Astrocyte (in vitro differentiated cells and primary cell): ENCODE measurements around the gene CABLES2. TPM values are rescaled to one million over a fixed set of nuclear protein-coding genes. Genes with fewer than 3 reads are reported as not detected.

Experiments used
- DNase-seq: peaks from one replicate; pipeline ENCODE4 v3.0.0-alpha.2; 2010; ENCODE audit warnings: low read depth
- FAIRE-seq: peaks from 2 replicates; lab custom pipeline; 2011; peaks lifted over from hg19 to GRCh38; lab: Jason Lieb, UNC
- H2AFZ ChIP-seq: 2 replicates; pipeline ENCODE4 v1.6.0; 2012; ENCODE audit warnings: low read depth, low read length, inconsistent platforms
- H3K27ac ChIP-seq: 2 replicates; pipeline ENCODE4 v1.5.1; 2011; ENCODE audit warnings: low read depth, low read length, inconsistent platforms
- H3K27me3 ChIP-seq: 2 replicates; pipeline ENCODE4 v1.6.0; 2011; ENCODE audit warnings: low read length, inconsistent platforms; ENCODE audit not compliant: insufficient read depth
- H3K36me3 ChIP-seq: 2 replicates; pipeline ENCODE4 v1.5.1; 2011; ENCODE audit warnings: low read length, inconsistent platforms; ENCODE audit not compliant: insufficient read depth
- H3K4me1 ChIP-seq: 2 replicates; pipeline ENCODE4 v1.5.1; 2011; ENCODE audit warnings: low read length, inconsistent platforms; ENCODE audit not compliant: insufficient read depth
- H3K4me2 ChIP-seq: 2 replicates; pipeline ENCODE4 v1.6.0; 2012; ENCODE audit warnings: low read length, inconsistent platforms
- H3K4me3 ChIP-seq: 2 replicates; pipeline ENCODE4 v1.5.1; 2011; ENCODE audit warnings: low read depth, mild to moderate bottlenecking, low read length, inconsistent platforms; ENCODE audit not compliant: insufficient read depth
- H3K79me2 ChIP-seq: 2 replicates; pipeline ENCODE4 v1.6.0; 2012; ENCODE audit warnings: mild to moderate bottlenecking, low read length, inconsistent platforms; ENCODE audit not compliant: insufficient read depth
- H3K9ac ChIP-seq: 2 replicates; pipeline ENCODE4 v1.6.0; 2012; ENCODE audit warnings: mild to moderate bottlenecking, low read length, inconsistent platforms
- H3K9me3 ChIP-seq: 2 replicates; pipeline ENCODE4 v1.5.1; 2012; ENCODE audit warnings: low read depth, mild to moderate bottlenecking, low read length, inconsistent platforms; ENCODE audit not compliant: insufficient read depth
- H4K20me1 ChIP-seq: 2 replicates; pipeline ENCODE4 v1.6.0; 2012; ENCODE audit warnings: low read length, inconsistent platforms; ENCODE audit not compliant: insufficient read depth
- H3K27ac Mint-ChIP-seq: one replicate; pipeline ENCODE4 v1.8.0; 2021; ENCODE audit warnings: mild to moderate bottlenecking, mixed read lengths; ENCODE audit not compliant: unreplicated experiment
- H3K27me3 Mint-ChIP-seq: one replicate; pipeline ENCODE4 v1.8.0; 2021; ENCODE audit warnings: low read depth, mixed read lengths; ENCODE audit not compliant: unreplicated experiment
- H3K36me3 Mint-ChIP-seq: one replicate; pipeline ENCODE4 v1.8.0; 2021; ENCODE audit warnings: low read depth, mixed read lengths; ENCODE audit not compliant: unreplicated experiment
- H3K4me1 Mint-ChIP-seq: one replicate; pipeline ENCODE4 v1.8.0; 2021; ENCODE audit warnings: low read depth, mixed read lengths; ENCODE audit not compliant: unreplicated experiment
- H3K4me3 Mint-ChIP-seq: one replicate; pipeline ENCODE4 v1.8.0; 2021; ENCODE audit warnings: mild to moderate bottlenecking, moderate library complexity, mixed read lengths; ENCODE audit not compliant: unreplicated experiment
- H3K9me3 Mint-ChIP-seq: one replicate; pipeline ENCODE4 v1.8.0; 2021; ENCODE audit warnings: mild to moderate bottlenecking, mixed read lengths; ENCODE audit not compliant: unreplicated experiment
- CTCF ChIP-seq: IDR thresholded peaks from 2 replicates; pipeline ENCODE4 v1.5.1; 2011; ENCODE audit warnings: low read depth, mild to moderate bottlenecking, inconsistent platforms, low read length, moderate library complexity; ENCODE audit not compliant: insufficient read depth
- EZH2 ChIP-seq: IDR thresholded peaks from 2 replicates; pipeline ENCODE4 v1.6.1; 2012; ENCODE audit warnings: mild to moderate bottlenecking, low read length, inconsistent platforms; ENCODE audit not compliant: insufficient read depth
- total RNA-seq: library from RNA; stranded (reverse); gene quantifications from 2 replicates; pipeline ENCODE4 v1.2.1, GENCODE V29; 2021

The CABLES2 gene
- total RNA-seq, 1 donor from 2014 or later: 4.4 TPM

GRCh38 chr20:62354811-62355341, 52.2 kb downstream of the CABLES2 start:
- no peaks in the 10 kb centered on the region for H3K36me3 ChIP-seq
- H4K20me1 ChIP-seq: no peaks in the 10 kb centered on the region
- H3K4me2 ChIP-seq: peak overlapping the region; percentile 74
- H3K9me3 ChIP-seq: no peaks in the 10 kb centered on the region
- Mint-ChIP-seq H3K27me3 (no peaks in the 10 kb centered on the region), H3K4me3 (no peak overlapping the region), H3K27ac (peak overlapping the region; percentile 26), H3K4me1 (peaks cover 4% of the 10 kb centered on the region), H3K9me3 (no peaks in the 10 kb centered on the region), H3K36me3 (no peaks in the 10 kb centered on the region)
- no peaks in the 10 kb centered on the region for H3K27me3 ChIP-seq
- no peak for DNase-seq
- peaks cover 57% of the 10 kb centered on the region for H3K4me1 ChIP-seq
- peak overlapping the region; percentile 67 for H3K27ac ChIP-seq
- TF ChIP-seq EZH2: no peak
- no peak for TF ChIP-seq CTCF
- H3K9ac ChIP-seq: peak overlapping the region; percentile 67
- H2AFZ ChIP-seq: peak overlapping the region; percentile 15
- H3K79me2 ChIP-seq: no peaks in the 10 kb centered on the region
- H3K4me3 ChIP-seq: no peak overlapping the region
- no peak for FAIRE-seq

- H3K4me1 Mint-ChIP-seq: peaks cover 5% of the 10 kb centered on the region
- no peaks in the 10 kb centered on the region for H3K27me3 ChIP-seq
- H2AFZ ChIP-seq: no peak overlapping the region
- no peaks in the 10 kb centered on the region for H3K36me3 ChIP-seq
- FAIRE-seq: no peak
- peaks cover 2% of the 10 kb centered on the region for H3K36me3 Mint-ChIP-seq
- H3K4me2 ChIP-seq: no peak overlapping the region
- no peaks in the 10 kb centered on the region for H3K79me2 ChIP-seq
- no peak overlapping the region for H3K27ac Mint-ChIP-seq
- H3K9me3 Mint-ChIP-seq: peaks cover 2% of the 10 kb centered on the region
- no peak overlapping the region for H3K4me3 Mint-ChIP-seq
- H3K4me1 ChIP-seq: peaks cover 52% of the 10 kb centered on the region
- no peaks in the 10 kb centered on the region for H3K27me3 Mint-ChIP-seq
- H3K9me3 ChIP-seq: no peaks in the 10 kb centered on the region
- H3K9ac ChIP-seq: no peak overlapping the region
- no peak overlapping the region for H3K4me3 ChIP-seq
- no peak for DNase-seq
- no peak overlapping the region for H3K27ac ChIP-seq
- TF ChIP-seq EZH2 (no peak), CTCF (no peak)
- H4K20me1 ChIP-seq: no peaks in the 10 kb centered on the region
Observed at GRCh38 chr20:62354031-62354808, 52.9 kb downstream of the CABLES2 start.
